ENCODE results near the gene CACNA1C.

The CACNA1C gene

DNA sequence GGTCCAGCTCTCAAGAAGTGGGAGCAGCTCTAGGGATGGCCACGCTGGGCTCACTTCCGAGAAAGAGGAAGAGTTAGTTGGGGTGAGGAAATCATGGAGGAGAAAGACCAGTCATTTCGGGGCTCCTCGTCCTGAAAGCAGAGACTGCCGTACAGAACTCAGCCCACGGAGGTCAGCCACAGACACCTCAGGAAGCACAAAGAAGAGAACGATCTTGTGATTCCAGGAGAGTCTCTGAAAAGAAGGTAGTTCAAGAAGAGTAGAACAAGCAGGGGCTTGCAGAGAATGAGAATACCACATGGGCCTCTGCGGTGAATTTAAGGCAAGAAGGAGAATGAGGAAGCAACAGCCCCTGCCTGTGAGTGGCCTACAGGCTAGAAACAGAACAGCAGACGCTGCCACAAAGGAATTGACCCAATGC is 311.9 kb downstream of the CACNA1C start:
- DNase-seq (ENCODE audit: low spot score) = no peak

DNA sequence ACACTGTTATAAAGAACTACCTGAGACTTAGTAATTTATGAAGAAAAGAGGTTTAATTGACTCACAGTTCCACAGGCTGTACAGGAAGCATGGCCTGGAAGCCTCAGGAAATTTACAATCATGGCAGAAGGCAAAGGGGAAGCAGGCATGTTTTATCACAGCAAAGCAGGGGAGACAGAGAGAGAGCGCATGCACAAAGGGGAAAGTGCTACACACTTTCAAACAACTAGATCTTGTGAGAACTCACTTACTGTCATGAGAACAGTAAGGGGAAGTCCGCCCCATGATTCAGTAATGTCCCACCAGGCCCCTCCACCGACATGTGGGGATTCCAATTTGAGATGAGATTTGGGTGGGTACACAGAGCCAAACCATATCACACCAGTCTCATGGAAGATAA is 313.9 kb downstream of the CACNA1C start:
- DNase-seq (ENCODE audit: low spot score) = no peak

DNA sequence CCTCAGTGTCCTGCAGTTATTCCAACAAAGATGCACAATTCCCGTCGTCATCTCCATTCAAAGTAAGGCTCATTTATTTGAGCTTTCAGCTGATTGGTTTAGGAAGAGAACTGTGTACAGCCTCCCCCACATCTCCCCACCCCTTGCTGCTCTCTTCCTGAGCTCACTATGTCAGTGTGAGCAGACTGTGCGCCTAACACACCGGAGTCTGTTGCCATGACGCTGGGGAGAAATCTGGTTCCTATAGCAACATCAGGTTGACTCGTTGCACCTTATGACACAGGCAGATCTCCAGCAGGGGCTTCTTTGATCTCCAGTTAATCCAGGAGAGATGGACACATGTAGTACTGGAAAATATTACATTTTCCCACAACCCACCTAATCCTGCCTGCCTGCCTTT is 319.4 kb downstream of the CACNA1C start:
- DNase-seq (ENCODE audit: low spot score) = no peak

DNA sequence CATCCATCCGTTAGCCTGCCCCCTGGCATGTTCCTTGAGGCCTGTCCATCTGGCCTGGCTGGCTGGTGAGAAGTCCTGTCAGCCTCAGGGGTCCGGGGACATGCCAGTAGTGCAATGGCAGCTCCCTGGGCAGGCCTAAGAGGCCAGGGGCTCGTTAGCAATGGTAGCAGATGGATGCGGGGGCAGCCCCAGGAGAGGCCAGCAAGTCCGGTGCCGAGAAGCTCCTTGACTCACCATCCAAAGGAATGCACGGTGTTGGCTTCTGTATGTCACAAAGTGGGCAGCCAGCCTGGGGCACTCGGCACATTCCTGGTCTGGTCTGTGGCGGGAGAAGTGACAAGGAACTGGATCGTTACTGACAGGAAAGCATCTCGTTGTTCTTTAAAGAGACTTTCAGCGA is 319.9 kb downstream of the CACNA1C start:
- no peak for DNase-seq (ENCODE audit: low spot score)

DNA sequence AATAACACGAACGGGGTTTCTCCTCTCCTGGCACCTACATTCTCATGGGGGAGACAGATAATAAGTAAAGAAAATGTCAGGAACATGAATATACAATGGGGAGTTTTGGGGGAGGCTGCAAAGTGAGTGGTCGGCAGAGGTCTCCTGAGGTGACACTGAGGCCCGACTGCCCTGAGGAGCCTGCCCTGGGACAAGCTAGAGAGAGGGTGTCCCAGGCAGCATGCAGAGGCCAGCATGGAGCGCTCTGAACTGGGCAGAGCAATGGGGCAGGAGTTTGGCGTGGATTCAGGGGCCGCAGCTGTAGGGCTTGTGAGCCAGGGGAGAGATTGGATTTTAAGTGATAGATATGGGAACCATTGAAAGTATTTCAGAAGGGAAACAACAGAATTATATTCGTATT is 320.5 kb downstream of the CACNA1C start:
- no peak for DNase-seq (ENCODE audit: low spot score)

DNA sequence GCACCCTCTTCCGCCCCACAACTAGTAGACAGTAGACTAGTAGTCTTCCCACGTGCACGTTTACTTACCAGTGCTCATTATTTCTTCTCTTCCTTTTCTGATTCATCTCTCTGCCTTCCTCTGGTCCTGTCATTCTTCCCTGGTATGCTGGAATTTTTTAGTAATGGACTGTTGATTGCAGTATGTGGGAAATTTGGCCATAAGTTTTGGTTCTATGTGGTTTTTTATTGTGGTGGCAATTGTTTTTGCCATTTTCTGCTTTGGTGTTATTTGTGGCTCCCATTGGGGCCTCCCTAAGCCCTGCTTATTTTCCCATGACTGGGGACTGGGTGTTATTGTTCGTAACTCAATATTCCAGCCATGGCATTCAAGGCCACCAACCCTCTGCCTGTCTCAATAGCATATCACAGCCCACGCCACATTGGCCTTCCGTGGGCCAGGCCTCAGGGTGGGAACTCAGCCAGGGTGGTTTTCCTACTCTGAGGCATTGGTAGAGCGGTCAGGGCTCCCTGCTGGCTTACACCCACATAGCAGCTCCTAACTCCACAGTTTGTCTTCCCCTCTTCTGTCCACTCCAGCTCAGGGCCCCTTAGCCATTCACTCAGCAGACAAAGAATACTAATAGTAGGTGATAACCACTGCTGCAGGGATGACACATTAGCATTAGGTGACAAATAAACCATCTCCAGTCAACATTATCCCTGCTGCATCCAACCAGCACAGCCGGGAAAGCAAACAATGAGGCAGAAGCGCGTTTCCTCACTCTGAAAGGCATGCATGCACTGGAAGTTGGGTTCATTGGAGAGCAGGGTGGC is 321.5 kb downstream of the CACNA1C start:
- peak; percentile 53 for DNase-seq (ENCODE audit: low spot score)

DNA sequence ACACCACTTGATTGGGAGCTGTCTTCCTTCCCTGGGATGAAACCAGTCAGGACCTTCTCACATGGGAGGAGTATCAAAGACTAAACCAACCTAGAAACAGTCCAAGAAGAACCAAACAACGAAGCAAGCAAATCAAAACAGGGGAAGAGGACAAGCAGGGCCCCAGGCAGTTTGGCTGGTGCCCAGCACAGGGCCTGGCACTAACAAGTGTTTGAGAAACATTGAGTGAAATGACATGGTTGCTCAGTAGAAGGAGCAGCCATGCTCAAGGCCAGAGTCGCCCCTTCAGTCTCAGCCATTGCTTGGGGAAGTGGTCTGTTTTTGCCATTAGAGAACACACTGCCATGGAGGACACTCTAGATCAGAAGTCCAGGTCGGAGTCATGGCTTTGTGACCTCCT is 323.1 kb downstream of the CACNA1C start:
- DNase-seq (ENCODE audit: low spot score) = no peak

DNA sequence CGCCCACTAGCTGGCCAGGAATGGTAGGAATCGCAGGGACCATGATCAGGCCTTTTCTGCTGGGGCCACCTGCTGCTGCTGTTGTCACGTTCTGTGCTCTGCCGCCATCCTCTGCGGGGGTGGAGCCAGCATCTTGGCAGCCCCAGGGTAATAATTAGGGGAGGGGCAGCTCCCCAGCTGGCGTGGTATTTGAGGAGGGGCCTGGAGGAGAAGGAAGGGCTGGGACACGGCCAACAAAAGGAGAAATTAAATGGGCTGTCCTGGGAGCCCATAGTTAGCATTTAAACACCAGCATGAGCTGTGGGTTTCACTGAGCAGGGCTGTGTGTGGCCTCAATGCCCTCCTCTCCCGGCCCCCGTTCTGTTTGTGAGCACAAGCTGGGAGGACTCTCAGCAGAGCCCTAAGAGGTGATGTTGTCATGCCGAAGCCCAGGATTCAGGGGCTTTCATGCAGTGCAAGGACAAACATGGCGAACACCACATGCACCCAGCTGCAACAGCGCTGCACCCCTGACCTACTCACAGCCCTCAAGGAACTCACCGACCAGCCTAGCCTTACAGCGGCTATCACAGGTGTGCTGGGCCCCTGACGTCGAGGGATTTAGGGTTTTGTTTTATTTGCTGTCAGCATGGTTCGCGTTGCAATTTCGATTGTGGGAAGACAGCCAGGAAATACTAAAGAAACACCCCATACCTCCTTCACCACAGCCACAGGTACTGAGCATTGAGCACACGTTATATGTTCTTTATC is 324.3 kb downstream of the CACNA1C start:
- DNase-seq (ENCODE audit: low spot score) = no peak

DNA sequence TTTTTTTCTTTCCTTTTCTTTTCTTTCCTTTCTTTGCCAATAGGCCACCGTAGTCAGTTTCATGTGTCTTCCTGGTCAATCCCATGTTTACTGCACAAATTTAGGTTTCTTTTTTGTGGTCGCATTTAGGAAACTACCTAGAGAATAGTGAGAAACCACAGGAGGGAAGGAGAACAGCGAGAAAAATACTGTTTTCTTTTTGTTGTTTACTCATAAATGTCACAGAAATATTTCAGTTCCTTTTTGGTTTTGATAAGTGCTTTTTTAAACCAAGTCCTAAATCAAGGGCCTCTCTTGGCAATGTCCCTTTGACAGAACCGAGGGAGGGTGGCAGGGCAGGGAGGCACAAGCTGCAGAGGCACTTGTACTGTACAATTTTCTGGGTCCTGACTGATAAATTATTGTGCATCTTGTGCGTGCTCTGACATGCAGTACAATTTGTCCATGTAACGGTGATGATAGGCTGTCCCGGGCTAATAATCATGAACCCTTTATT is 326.1 kb downstream of the CACNA1C start:
- DNase-seq (ENCODE audit: low spot score) = no peak

DNA sequence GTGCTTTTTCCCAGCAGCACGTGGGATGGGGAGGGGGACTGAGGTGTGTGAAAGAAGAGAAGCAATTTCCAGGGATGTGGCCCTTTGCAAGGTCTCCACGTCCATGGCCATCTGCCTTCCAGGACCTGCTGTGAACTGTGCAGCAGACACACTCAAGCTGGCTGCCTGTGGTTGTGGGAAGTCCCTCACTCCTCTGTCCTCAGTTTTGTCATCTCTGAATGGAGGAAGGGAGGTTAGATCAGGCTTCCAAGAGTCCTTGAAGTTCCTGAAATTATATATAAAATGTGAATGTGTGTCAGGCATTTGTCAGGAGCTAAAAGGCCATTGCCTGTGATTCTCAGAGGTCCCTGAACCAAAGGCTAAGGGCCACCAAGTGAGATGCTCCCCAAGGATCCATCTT is 328.2 kb downstream of the CACNA1C start:
- no peak for DNase-seq (ENCODE audit: low spot score)

DNA sequence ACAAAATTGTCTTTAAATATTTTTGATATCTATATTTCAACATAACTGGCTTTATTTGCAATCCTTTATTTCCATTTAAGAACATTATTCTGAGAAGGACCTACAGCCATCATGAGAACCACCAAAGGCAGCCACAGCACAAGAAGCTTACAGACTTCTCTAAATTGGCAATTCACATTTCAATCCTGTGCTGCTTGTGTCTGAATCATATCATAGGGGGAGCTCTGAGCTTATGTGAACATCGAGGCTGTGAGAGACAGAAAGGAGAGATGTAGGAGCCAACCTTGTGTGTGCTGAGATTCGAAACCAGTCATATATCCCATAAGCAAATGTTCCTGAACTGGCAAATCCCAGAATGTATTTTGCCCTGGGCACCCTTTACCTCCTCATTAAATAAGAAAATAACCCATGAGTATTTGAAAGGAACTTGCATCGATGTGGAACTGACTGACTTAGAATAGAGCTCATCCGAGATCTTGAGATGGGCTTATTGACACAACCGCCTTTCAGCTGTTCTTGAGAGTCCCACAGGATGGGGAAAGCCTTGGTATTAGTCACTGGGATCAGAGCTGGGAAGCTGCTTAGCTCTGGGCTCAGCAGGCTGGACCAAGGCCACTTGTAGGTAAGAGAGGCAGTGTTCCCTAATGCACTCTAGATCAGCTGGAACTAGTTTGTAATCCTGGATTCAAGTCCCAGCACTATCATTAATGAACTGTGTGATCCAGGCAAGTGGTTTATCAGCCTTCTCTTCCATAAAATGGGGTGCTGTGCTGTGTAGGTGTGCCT is 329.8 kb downstream of the CACNA1C start:
- no peak for DNase-seq (ENCODE audit: low spot score)

DNA sequence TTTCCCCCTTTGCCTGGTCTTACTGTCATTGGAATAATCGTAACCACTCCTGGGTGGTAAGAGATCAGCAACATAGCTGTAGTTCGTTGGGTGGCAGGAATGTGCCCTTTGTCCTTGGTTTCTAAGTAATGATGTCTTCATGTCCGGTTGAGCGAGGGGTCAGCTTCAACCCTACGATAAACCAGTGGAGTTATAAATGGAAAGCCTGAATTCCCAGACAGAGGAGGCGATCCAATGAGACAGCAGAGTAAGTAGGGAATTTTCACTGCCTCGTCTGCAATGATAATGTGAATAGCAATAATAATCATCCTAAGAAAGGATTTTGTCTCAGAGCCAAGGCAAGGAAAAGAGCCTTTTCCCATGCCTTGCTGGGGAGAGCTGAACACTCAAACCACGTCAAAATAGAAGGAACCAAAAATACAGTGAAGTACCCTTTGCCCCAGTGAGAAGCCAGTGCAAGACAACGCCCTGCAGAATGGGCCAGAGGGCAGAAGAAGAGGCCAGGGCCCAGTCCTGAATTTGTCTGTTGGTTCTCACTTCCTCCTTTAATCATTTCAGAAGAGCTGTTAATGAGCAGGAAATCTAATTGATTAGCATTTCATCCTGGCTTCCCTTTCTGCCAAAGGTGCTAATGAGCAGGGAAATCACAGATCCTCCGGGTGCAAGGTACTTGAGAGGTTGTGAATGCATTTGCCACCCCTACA is 330.7 kb downstream of the CACNA1C start:
- no peak for DNase-seq (ENCODE audit: low spot score)

DNA sequence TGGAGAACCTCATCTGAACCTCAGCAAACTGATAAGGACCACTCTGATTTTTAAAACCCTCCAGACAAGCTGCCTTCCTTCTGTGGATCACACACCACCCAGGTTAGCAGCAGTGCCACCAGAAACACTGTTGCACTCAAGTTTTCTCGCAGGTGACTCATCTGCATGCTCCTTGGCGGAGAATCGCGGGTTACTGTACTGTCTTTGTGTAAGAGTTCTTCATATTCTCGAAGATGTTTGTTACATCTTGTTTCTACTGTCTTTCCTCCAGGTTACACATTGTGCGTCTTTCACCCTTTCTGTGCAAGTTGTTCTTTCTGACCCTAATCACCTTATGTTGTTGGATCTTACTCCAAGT is 331.2 kb downstream of the CACNA1C start:
- no peak for DNase-seq (ENCODE audit: low spot score)

DNA sequence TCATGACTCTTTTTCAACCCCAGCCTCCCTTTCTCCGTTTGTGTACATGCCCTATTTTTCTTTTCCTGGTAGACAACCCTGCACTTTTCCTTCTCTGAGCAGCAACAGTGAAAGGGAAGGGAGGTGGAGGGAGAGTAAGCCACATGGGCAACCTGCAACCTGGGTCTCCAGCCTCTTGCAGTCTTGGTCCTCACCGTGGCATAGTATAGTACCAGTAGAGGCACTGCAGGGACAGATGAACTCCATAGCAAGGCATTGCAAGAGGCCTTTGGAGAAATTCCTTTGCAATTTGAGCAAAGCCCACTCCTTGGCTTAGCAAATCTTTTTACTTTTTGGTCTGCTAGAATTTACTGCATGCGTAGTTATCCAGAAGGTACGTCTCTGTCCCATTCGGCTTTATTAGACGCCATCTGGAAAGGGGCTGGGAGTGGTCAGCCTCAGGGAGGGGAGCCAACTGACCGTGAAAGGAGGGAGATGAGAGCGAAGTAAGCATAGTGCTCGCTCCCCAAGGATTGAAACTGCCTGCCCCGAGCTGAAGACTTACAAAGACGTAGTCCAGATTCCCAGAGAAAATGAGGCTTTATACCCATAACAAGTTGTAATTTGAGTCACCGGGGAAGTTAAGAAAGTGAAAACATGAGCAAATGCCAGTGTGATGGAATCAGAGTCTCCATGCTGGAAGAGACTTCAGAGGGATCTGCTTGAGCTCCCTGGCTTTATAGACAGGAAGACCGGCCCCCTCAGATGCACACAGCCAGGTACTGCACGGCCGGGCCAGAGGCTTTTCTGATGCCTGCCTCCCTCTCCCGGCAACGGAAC is 332.0 kb downstream of the CACNA1C start:
- DNase-seq (ENCODE audit: low spot score) = peak; percentile 76

DNA sequence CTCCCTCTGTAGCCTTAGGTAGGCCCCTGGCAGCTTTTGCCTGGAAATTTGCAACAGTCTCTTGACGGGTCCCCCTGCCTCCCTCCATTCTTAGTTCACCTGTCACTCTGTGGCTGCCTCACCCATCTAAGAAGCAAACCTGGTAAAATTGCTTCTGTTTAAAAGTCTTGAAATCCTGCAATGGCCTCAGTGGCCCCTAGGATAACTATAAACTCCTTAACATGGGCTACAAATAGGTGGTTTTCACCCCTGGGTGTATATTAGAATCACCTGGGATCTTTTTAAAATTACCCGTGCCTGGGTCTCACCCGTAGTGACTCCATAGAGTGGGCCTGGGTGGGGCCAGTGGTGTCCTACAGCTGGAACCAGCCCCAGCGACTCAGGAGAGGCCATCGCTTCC is 332.7 kb downstream of the CACNA1C start:
- DNase-seq (ENCODE audit: low spot score) = no peak

DNA sequence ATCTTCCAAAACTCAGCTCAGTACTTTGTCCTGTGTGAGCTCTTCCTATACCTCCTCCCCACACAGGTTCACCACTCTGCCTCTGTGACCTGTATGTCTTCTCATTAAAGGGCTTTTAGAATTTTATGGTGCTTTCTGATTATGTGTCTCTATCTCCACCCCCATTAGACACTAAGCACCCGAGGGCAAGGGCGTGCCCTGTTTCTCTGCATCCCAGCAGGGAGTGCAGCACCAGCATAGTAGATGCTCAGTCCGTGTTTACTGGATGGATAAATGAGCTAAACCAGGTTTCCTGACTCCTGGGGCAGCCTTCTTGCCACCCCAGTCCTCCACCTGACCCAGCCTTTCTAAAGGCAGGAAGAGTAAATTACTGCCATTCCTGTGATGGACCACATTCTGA is 333.8 kb downstream of the CACNA1C start:
- no peak for DNase-seq (ENCODE audit: low spot score)

DNA sequence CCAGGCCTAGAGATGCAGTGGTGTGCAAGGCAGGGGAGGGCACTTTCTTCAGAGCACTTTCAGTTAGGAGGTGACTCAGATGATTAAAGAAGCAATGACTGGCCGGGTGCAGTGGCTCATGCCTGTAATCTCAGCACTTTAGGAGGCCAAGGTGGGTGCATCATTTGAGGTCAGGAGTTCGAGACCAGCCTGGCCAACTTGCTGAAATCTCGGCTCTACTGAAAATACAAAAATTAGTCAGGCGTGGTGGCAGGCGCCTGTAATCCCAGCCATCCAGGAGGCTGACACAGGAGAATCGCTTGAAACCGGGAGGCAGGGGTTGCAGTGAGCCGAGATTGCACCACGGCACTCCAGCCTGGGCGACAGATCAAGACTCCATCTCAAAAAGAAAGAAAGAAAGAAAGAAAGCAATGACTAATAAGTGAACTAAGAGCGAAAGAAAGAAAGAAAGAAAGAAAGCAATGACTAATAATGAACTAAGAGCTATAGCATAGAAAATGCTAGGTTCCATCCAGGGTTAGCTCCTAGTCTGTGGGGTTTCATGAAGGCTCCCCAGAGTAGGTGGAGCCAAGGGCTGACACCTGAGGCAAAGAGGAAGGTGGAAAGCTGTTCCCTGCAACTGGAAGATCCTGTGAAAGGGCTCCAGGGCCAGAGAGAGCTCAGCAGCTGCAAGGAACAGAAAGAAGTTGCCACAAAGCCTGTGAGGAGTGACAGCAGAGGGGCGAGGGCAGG is 334.5 kb downstream of the CACNA1C start:
- DNase-seq (ENCODE audit: low spot score) = no peak

DNA sequence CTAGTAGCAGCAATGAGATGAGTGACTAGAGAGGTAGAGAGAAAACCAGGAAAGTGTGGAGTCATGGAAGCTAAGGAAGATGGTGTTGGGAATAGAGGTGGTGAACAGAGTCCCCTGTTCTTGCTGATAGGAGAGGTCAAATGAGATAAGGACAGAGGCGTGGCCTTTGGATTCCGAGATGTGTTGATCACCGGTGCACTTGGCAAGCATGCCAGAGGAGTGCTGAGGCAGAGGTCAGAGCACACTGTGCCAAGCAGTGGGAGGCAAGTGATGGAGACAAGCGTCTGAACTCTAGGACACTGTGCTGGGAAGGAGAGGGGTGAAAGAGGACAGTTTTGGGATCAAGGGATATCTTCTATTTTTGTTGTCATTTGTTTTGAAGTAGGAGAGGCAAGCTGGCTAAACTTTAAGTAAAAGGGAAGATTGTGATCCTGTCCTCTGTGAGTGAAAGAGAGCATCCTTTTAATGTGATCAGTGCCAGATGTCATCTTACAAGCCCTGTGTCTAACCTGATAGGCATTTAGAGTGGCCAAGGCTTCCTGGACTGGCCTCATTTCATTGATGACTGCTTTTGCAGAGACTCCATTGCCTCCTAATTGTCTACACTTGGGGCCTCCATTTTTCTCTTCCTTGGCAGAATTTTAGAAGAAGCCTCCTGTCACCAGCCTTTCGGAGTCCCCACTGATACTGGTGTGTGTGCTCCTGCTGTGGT is 336.4 kb downstream of the CACNA1C start:
- DNase-seq (ENCODE audit: low spot score) = peak; percentile 39

DNA sequence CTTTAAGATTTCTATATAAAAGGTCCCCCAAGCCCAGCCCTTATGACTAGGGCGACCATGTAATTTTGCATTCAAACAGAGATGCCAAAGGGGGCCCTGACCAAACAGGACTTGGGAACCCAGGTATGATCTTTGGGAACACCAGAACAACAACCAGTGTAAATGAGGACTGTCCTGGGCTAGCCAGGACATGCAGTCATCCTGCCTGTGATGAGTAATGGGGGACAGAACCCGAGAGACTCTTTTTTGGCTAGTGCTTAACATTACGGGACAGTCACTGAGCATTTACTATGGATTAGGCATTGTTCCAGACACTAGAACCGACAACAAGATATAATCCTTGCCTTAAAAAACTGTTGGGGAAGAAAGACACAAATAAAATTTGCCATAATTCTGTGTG is 337.3 kb downstream of the CACNA1C start:
- no peak for DNase-seq (ENCODE audit: low spot score)

DNA sequence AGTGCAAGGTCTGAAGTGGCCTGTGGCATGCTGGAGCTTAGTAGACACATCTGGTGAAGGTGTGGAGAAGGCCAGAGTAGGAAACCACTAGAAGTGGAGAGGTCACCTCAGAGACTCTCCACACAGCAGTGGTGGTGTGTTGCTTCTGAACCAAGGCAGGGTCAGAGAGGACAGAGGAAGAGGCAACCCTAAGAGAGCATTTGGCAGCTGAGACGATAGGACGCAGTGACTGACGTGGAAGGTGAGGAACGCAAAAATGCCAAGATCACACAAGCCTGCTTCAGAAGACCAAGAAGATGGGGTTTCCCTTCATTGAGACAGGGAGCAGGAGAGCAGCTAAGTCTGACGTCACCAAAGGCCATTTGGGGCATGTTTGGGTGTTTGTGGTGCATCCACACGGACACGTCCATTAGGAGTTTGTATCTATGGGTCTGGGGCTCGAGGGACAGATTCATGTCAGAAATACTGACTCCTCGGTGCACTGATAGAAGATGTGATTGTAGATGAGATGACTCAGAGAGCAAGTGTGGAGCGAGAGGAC is 338.1 kb downstream of the CACNA1C start:
- DNase-seq (ENCODE audit: low spot score) = no peak

Data from GM03348 (cell line).